Measurements from ENCODE around the gene MCEE. TPM values are rescaled to one million over a fixed set of nuclear protein-coding genes. Genes with fewer than 3 reads are reported as not detected.

The MCEE gene
- total RNA-seq, 4 donors from 2014 or later = 11.9 to 23.7 (median 19.1) TPM

GRCh38 chr2:71153585-71154224 is 23.7 kb upstream of the MCEE start:
- peaks cover 0 to 21% of the 10 kb centered on the region in 2 donors for H3K36me3 ChIP-seq
- H3K9me3 ChIP-seq = no peaks in the 10 kb centered on the region
- no peak overlapping the region for H3K27ac ChIP-seq
- no peak for TF ChIP-seq CTCF (IDR thresholded peaks at IDR 0.05)
- no peak for TF ChIP-seq EP300 (IDR thresholded peaks at IDR 0.05)
- no peak for TF ChIP-seq POLR2A (IDR thresholded peaks at IDR 0.05)
- no peak for TF ChIP-seq POLR2AphosphoS5 (IDR thresholded peaks at IDR 0.05)
- ATAC-seq = no peak
- H3K27me3 ChIP-seq = no peaks in the 10 kb centered on the region
- H3K4me3 ChIP-seq = no peak overlapping the region
- 20 to 87% methylated on average over 1 to 5 of the region's 11 CpGs for WGBS, 2 donors (ENCODE audit: low coverage in 1 of 2)
- H3K4me1 ChIP-seq = peaks cover 0 to 12% (median 0%) of the 10 kb centered on the region in 3 donors

DNA sequence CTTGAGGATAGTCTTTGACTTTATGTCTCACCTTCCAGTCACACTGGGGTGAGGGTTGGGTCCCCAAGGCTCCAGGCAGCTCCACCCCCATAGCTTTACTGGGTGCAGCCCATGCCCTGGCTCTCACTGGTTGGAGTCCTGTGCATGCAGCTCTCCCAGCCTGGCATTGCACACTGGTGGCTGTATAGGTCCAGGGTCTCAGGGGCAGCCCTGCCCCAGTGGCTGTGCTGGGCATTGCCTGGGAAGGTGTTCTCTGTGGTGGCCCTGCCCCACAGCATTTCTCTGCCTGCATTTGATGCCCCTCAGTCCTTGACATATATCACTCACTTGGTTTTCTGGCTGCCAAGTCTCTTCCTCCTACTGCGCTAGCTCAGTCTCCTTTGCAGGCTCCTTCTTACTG is 21.6 kb upstream of the MCEE start:
- Histone ChIP-seq H3K4me3 (no peak overlapping the region), H3K27me3 (no peaks in the 10 kb centered on the region), H3K9me3 (no peaks in the 10 kb centered on the region), H3K36me3 (peaks cover 0 to 42% of the 10 kb centered on the region in 2 donors), H3K27ac (no peak overlapping the region), H3K4me1 (peaks cover 0 to under 1% (median 0%) of the 10 kb centered on the region in 3 donors)
- WGBS, 2 donors (ENCODE audit: low coverage in 1 of 2) = 93 to 100% methylated on average over 1 of the region's 1 CpG
- no peak for ATAC-seq
- TF ChIP-seq POLR2AphosphoS5 (IDR thresholded peaks at IDR 0.05) (no peak), POLR2A (IDR thresholded peaks at IDR 0.05) (no peak), EP300 (IDR thresholded peaks at IDR 0.05) (no peak), CTCF (IDR thresholded peaks at IDR 0.05) (no peak)

DNA sequence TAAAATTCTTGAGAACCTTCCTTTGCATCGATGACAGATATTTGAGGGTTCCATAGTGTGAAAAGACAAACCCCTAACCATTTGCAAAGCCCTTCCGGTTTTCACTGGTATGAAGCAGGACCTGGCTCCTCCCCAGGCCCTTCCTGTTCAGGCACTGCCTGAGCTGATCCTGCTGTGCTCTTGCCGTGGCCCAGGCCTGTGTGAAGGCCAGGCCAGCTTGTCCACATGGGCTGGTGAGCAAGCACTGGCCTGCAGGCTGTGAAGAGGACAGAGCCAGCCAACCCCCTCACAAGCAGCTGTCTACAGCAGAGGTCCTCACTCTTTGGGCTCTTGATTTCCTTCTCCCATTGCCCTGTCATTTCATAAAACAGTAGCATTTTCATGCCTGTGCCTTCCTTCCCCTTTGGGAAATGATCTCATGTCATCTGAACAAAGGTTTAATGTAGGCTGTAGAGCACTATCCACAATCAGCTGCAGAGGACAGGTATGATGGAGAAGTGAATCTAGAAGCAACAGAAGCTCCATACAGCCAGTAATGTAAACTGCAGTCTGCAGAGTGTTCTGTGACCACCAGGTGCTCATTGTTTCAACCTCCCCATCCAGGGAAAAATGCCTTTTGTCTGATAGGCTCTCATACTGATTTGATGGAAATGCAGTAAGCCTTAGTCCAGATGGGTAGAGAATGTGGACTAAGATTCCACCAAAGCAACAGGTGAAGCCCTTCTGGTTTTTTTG is 20.2 kb upstream of the MCEE start:
- Histone ChIP-seq H3K4me3 (no peak overlapping the region), H3K9me3 (no peaks in the 10 kb centered on the region), H3K27me3 (no peaks in the 10 kb centered on the region), H3K4me1 (no peaks in the 10 kb centered on the region), H3K36me3 (peaks cover 0 to 56% of the 10 kb centered on the region in 2 donors), H3K27ac (no peak overlapping the region)
- ATAC-seq = no peak
- 42 to 63% methylated on average over 2 to 3 of the region's 3 CpGs for WGBS, 2 donors (ENCODE audit: low coverage in 1 of 2)
- no peak for TF ChIP-seq CTCF (IDR thresholded peaks at IDR 0.05)
- TF ChIP-seq POLR2AphosphoS5 (IDR thresholded peaks at IDR 0.05) = no peak
- no peak for TF ChIP-seq EP300 (IDR thresholded peaks at IDR 0.05)
- TF ChIP-seq POLR2A (IDR thresholded peaks at IDR 0.05) = no peak

DNA sequence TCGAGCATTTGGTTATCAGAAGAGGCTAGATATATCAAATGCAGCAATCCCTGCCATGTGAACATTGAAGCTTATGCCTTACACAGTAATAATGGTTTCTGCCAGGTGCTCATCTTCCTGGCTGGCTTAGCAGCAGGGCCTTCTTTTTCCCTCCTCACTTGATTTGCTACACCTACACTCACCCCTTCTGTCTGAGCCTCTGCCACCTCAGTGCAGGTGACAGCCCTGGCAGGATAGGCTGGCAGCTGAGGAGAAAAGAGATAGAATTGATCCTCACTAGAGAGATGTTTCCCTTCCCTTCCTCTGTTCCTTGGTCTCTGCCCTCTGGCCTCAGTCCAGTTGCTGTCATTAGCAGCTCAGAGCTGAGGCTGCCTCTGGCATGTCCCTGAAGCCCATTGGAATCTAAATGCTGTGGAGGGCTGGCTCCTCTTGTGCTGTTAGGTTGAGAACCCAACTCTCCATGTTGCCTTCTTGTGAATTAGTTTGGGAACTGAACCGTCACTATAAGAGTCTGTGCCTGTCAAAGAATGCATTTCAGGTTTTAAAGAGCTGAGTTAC is 18.6 kb upstream of the MCEE start:
- Histone ChIP-seq H3K4me3 (no peak overlapping the region), H3K36me3 (peaks cover 13 to 72% of the 10 kb centered on the region in 2 donors), H3K27ac (no peak overlapping the region), H3K9me3 (no peaks in the 10 kb centered on the region), H3K4me1 (no peaks in the 10 kb centered on the region), H3K27me3 (no peaks in the 10 kb centered on the region)
- TF ChIP-seq POLR2A (IDR thresholded peaks at IDR 0.05) = no peak
- TF ChIP-seq POLR2AphosphoS5 (IDR thresholded peaks at IDR 0.05) = no peak
- TF ChIP-seq CTCF (IDR thresholded peaks at IDR 0.05) = no peak
- TF ChIP-seq EP300 (IDR thresholded peaks at IDR 0.05) = no peak
- 97 to 100% methylated on average over 1 to 2 of the region's 2 CpGs for WGBS, 2 donors (ENCODE audit: low coverage in 1 of 2)
- no peak for ATAC-seq

Data from gastroesophageal sphincter (tissue), 4 donors.